ENCODE results near the gene DMWD. TPM values are rescaled to one million over a fixed set of nuclear protein-coding genes. Genes with fewer than 3 reads are reported as not detected.

DMWD gene
- total and polyA plus RNA-seq, 2 of the 13 experiments (the other 11 are each of a cell fraction or from before 2014, with no cell fraction given), result 10.3 to 14.9 TPM

DNA sequence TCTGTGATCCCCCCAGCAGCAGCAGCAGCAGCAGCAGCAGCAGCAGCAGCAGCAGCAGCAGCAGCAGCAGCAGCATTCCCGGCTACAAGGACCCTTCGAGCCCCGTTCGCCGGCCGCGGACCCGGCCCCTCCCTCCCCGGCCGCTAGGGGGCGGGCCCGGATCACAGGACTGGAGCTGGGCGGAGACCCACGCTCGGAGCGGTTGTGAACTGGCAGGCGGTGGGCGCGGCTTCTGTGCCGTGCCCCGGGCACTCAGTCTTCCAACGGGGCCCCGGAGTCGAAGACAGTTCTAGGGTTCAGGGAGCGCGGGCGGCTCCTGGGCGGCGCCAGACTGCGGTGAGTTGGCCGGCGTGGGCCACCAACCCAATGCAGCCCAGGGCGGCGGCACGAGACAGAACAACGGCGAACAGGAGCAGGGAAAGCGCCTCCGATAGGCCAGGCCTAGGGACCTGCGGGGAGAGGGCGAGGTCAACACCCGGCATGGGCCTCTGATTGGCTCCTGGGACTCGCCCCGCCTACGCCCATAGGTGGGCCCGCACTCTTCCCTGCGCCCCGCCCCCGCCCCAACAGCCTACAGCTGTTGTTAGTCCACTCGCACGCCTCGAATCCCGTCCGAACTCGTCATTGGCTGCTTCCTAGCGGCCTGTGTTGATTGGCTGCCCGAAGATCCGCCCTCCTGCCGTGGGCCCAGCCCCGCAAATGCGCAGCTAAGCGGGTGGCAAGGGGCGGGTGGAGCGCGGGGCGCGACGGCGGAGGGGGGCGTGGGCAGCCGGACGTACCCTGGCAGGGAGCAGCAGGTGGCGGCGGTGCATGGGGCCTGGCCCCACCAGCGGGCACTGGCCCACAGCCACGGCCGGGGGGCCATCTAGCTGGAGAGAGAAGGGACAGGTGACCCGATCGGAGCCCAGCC lies 22.2 kb downstream of the DMWD start (continued):
- TF ChIP-seq ZNF660 (CRISPR knock-in tag; IDR thresholded peaks at IDR 0.05; ENCODE audit: borderline replicate concordance, low read depth) (no peak), KMT2B (CRISPR knock-in tag; IDR thresholded peaks at IDR 0.05) (peak; percentile 66), CHD4 (IDR thresholded peaks at IDR 0.05; ENCODE audit: borderline replicate concordance, low read length) (0 out of 2 replicates have a peak, but pooled peaks have one; percentile 40), ZNF75D (CRISPR knock-in tag; IDR thresholded peaks at IDR 0.05; ENCODE audit: borderline replicate concordance) (no peak), ZNF292 (CRISPR knock-in tag; IDR thresholded peaks at IDR 0.05; ENCODE audit: borderline replicate concordance, low read depth) (peak; percentile 48; the same call in 1 of the 2 replicates), SSRP1 (CRISPR knock-in tag; IDR thresholded peaks at IDR 0.05) (no peak), ZBTB7B (CRISPR knock-in tag; IDR thresholded peaks at IDR 0.05) (peak; percentile 53; the same call in 1 of the 2 replicates), ZFX (CRISPR knock-in tag; IDR thresholded peaks at IDR 0.05; ENCODE audit: low read depth) (peak; percentile 93), MIER3 (CRISPR knock-in tag; IDR thresholded peaks at IDR 0.05; ENCODE audit: borderline replicate concordance) (peak; percentile 64; the same call in 1 of the 2 replicates), ZNF816 (CRISPR knock-in tag; IDR thresholded peaks at IDR 0.05; ENCODE audit: borderline replicate concordance) (peak; percentile 58; the same call in 1 of the 2 replicates), EEA1 (CRISPR knock-in tag; IDR thresholded peaks at IDR 0.05; ENCODE audit: borderline replicate concordance) (no peak), ZNF557 (CRISPR knock-in tag; IDR thresholded peaks at IDR 0.05) (no peak), ZNF839 (CRISPR knock-in tag; IDR thresholded peaks at IDR 0.05; ENCODE audit: borderline replicate concordance) (peak; percentile 52; the same call in 1 of the 2 replicates)
- TF ChIP-seq, protein P1, sequence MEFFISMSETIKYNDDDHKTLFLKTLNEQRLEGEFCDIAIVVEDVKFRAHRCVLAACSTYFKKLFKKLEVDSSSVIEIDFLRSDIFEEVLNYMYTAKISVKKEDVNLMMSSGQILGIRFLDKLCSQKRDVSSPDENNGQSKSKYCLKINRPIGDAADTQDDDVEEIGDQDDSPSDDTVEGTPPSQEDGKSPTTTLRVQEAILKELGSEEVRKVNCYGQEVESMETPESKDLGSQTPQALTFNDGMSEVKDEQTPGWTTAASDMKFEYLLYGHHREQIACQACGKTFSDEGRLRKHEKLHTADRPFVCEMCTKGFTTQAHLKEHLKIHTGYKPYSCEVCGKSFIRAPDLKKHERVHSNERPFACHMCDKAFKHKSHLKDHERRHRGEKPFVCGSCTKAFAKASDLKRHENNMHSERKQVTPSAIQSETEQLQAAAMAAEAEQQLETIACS (CRISPR knock-in tag; IDR thresholded peaks at IDR 0.05), result no peak
- TF ChIP-seq, protein P2, sequence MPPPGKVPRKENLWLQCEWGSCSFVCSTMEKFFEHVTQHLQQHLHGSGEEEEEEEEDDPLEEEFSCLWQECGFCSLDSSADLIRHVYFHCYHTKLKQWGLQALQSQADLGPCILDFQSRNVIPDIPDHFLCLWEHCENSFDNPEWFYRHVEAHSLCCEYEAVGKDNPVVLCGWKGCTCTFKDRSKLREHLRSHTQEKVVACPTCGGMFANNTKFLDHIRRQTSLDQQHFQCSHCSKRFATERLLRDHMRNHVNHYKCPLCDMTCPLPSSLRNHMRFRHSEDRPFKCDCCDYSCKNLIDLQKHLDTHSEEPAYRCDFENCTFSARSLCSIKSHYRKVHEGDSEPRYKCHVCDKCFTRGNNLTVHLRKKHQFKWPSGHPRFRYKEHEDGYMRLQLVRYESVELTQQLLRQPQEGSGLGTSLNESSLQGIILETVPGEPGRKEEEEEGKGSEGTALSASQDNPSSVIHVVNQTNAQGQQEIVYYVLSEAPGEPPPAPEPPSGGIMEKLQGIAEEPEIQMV (CRISPR knock-in tag; IDR thresholded peaks at IDR 0.05; ENCODE audit: low read depth), result no peak
- TF ChIP-seq, protein P3, sequence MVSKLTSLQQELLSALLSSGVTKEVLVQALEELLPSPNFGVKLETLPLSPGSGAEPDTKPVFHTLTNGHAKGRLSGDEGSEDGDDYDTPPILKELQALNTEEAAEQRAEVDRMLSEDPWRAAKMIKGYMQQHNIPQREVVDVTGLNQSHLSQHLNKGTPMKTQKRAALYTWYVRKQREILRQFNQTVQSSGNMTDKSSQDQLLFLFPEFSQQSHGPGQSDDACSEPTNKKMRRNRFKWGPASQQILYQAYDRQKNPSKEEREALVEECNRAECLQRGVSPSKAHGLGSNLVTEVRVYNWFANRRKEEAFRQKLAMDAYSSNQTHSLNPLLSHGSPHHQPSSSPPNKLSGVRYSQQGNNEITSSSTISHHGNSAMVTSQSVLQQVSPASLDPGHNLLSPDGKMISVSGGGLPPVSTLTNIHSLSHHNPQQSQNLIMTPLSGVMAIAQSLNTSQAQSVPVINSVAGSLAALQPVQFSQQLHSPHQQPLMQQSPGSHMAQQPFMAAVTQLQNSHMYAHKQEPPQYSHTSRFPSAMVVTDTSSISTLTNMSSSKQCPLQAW (CRISPR knock-in tag; IDR thresholded peaks at IDR 0.05), result peak; percentile 58
- TF ChIP-seq, protein P4, sequence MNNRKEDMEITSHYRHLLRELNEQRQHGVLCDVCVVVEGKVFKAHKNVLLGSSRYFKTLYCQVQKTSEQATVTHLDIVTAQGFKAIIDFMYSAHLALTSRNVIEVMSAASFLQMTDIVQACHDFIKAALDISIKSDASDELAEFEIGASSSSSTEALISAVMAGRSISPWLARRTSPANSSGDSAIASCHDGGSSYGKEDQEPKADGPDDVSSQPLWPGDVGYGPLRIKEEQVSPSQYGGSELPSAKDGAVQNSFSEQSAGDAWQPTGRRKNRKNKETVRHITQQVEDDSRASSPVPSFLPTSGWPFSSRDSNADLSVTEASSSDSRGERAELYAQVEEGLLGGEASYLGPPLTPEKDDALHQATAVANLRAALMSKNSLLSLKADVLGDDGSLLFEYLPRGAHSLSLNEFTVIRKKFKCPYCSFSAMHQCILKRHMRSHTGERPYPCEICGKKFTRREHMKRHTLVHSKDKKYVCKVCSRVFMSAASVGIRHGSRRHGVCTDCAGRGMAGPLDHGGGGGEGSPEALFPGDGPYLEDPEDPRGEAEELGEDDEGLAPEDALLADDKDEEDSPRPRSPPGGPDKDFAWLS (CRISPR knock-in tag; IDR thresholded peaks at IDR 0.05; ENCODE audit: borderline replicate concordance), result no peak
- TF ChIP-seq, protein P5, sequence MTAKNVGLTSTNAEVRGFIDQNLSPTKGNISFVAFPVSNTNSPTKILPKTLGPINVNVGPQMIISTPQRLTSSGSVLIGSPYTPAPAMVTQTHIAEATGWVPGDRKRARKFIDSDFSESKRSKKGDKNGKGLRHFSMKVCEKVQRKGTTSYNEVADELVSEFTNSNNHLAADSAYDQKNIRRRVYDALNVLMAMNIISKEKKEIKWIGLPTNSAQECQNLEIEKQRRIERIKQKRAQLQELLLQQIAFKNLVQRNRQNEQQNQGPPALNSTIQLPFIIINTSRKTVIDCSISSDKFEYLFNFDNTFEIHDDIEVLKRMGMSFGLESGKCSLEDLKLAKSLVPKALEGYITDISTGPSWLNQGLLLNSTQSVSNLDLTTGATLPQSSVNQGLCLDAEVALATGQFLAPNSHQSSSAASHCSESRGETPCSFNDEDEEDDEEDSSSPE (CRISPR knock-in tag; IDR thresholded peaks at IDR 0.05), result peak; percentile 30; the same call in 1 of the 2 replicates
- TF ChIP-seq, protein P6, sequence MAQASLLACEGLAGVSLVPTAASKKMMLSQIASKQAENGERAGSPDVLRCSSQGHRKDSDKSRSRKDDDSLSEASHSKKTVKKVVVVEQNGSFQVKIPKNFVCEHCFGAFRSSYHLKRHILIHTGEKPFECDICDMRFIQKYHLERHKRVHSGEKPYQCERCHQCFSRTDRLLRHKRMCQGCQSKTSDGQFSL (CRISPR knock-in tag; IDR thresholded peaks at IDR 0.05), result 0 out of 2 replicates have a peak, but pooled peaks have one; percentile 4
